Femur (tissue), 1 donor: ENCODE results near the gene SLC40A1.
A peak's percentile ranks its signal among the peaks of the same experiment; 100 is the strongest.

Source experiments
- DNase-seq: peaks from one replicate; pipeline ENCODE4 v3.0.0-alpha.2; 2017

SLC40A1 gene

GRCh38 chr2:189534854-189535832 lies 45.4 kb downstream of the SLC40A1 start:
- DNase-seq: no peak

GRCh38 chr2:189533288-189534035 lies 47.1 kb downstream of the SLC40A1 start:
- no peak for DNase-seq

- DNase-seq: no peak
Measured at GRCh38 chr2:189530965-189531637, 49.5 kb downstream of the SLC40A1 start.

GRCh38 chr2:189528617-189529016 lies 52.0 kb downstream of the SLC40A1 start:
- no peak for DNase-seq

- DNase-seq: no peak
Measured at GRCh38 chr2:189527812-189528592, 52.6 kb downstream of the SLC40A1 start.

GRCh38 chr2:189527041-189527750 lies 53.4 kb downstream of the SLC40A1 start:
- DNase-seq: peak; percentile 37

GRCh38 chr2:189526241-189526640 lies 54.3 kb downstream of the SLC40A1 start:
- no peak for DNase-seq

GRCh38 chr2:189524746-189525145 lies 55.8 kb downstream of the SLC40A1 start:
- no peak for DNase-seq

- DNase-seq: no peak
Measured at GRCh38 chr2:189522435-189523151, 58.0 kb downstream of the SLC40A1 start.

- DNase-seq: no peak
Measured at GRCh38 chr2:189521699-189522434, 58.7 kb downstream of the SLC40A1 start.

GRCh38 chr2:189519631-189520387 lies 60.8 kb downstream of the SLC40A1 start:
- DNase-seq: no peak

GRCh38 chr2:189517847-189518535 lies 62.6 kb downstream of the SLC40A1 start:
- DNase-seq: no peak

GRCh38 chr2:189516546-189516945 lies 64.0 kb downstream of the SLC40A1 start:
- DNase-seq: no peak

- no peak for DNase-seq
Measured at GRCh38 chr2:189515264-189515663, 65.3 kb downstream of the SLC40A1 start.

- no peak for DNase-seq
Measured at GRCh38 chr2:189514104-189514503, 66.5 kb downstream of the SLC40A1 start.

- DNase-seq: no peak
Measured at GRCh38 chr2:189512879-189513278, 67.7 kb downstream of the SLC40A1 start.

- DNase-seq: no peak
Measured at GRCh38 chr2:189511960-189512319, 68.6 kb downstream of the SLC40A1 start.

- no peak for DNase-seq
Measured at GRCh38 chr2:189511210-189511959, 69.2 kb downstream of the SLC40A1 start.
